ENCODE results near the gene ARMH2. TPM values are rescaled to one million over a fixed set of nuclear protein-coding genes. Genes with fewer than 3 reads are reported as not detected.

The ARMH2 gene
- total RNA-seq, 1 donor from 2014 or later: not detected

GRCh38 chr6:24763578-24763977, 35.1 kb downstream of the ARMH2 start:
- H3K36me3 ChIP-seq (ENCODE audit: insufficient read depth, low read length): no peaks in the 10 kb centered on the region
- H3K27me3 ChIP-seq (ENCODE audit: insufficient read depth, low read length): no peaks in the 10 kb centered on the region
- no peak for FAIRE-seq
- no peaks in the 10 kb centered on the region for H3K4me1 ChIP-seq (ENCODE audit: insufficient read depth, low read length)
- Mint-ChIP-seq H3K9me3 (ENCODE audit: unreplicated experiment) (no peaks in the 10 kb centered on the region), H3K27me3 (ENCODE audit: low read depth, unreplicated experiment) (no peaks in the 10 kb centered on the region), H3K27ac (ENCODE audit: unreplicated experiment) (no peak overlapping the region), H3K36me3 (ENCODE audit: low read depth, unreplicated experiment) (no peaks in the 10 kb centered on the region), H3K4me1 (ENCODE audit: low read depth, unreplicated experiment) (peaks cover 2% of the 10 kb centered on the region), H3K4me3 (ENCODE audit: unreplicated experiment) (no peak overlapping the region)
- no peaks in the 10 kb centered on the region for H4K20me1 ChIP-seq (ENCODE audit: insufficient read depth, low read length)
- H2AFZ ChIP-seq (ENCODE audit: low read depth, low read length): no peak overlapping the region
- no peak overlapping the region for H3K27ac ChIP-seq (ENCODE audit: low read depth, low read length)
- no peak overlapping the region for H3K4me2 ChIP-seq (ENCODE audit: low read length)
- H3K4me3 ChIP-seq (ENCODE audit: insufficient read depth, low read depth, low read length): no peak overlapping the region
- TF ChIP-seq CTCF (IDR thresholded peaks at IDR 0.05; ENCODE audit: insufficient read depth, low read depth, low read length) (no peak), EZH2 (IDR thresholded peaks at IDR 0.05; ENCODE audit: insufficient read depth, low read length) (no peak)
- H3K9me3 ChIP-seq (ENCODE audit: insufficient read depth, low read depth, low read length): no peaks in the 10 kb centered on the region
- no peak for DNase-seq (ENCODE audit: low read depth)
- no peaks in the 10 kb centered on the region for H3K79me2 ChIP-seq (ENCODE audit: insufficient read depth, low read length)
- H3K9ac ChIP-seq (ENCODE audit: low read length): no peak overlapping the region

DNA sequence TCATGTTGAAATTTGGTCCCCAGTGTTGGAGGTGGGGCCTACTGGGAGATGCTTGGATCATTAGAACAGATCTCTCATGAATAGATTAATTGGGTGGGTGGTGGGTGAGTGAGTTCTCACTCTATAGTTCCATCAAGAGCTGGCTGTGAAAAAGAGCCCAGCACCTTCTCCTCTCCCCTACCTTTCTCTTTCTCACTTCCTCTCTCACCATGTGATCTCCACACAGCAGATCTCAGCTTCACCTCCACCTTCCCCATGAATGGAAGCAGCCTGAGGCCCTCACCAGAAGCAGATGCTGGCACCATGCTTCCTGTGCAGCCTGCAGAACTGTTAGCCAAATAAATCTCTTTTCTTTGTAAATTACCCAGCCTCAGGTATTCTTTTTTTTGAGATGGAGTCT, 36.9 kb downstream of the ARMH2 start:
- H3K4me2 ChIP-seq (ENCODE audit: low read length): no peak overlapping the region
- no peak overlapping the region for H2AFZ ChIP-seq (ENCODE audit: low read depth, low read length)
- no peaks in the 10 kb centered on the region for H3K27me3 Mint-ChIP-seq (ENCODE audit: low read depth, unreplicated experiment)
- H4K20me1 ChIP-seq (ENCODE audit: insufficient read depth, low read length): no peaks in the 10 kb centered on the region
- H3K79me2 ChIP-seq (ENCODE audit: insufficient read depth, low read length): no peaks in the 10 kb centered on the region
- FAIRE-seq: no peak
- no peaks in the 10 kb centered on the region for H3K9me3 Mint-ChIP-seq (ENCODE audit: unreplicated experiment)
- no peak for DNase-seq (ENCODE audit: low read depth)
- H3K36me3 ChIP-seq (ENCODE audit: insufficient read depth, low read length): no peaks in the 10 kb centered on the region
- H3K36me3 Mint-ChIP-seq (ENCODE audit: low read depth, unreplicated experiment): no peaks in the 10 kb centered on the region
- peaks cover 2% of the 10 kb centered on the region for H3K4me1 Mint-ChIP-seq (ENCODE audit: low read depth, unreplicated experiment)
- no peaks in the 10 kb centered on the region for H3K27me3 ChIP-seq (ENCODE audit: insufficient read depth, low read length)
- H3K9ac ChIP-seq (ENCODE audit: low read length): no peak overlapping the region
- no peaks in the 10 kb centered on the region for H3K4me1 ChIP-seq (ENCODE audit: insufficient read depth, low read length)
- no peaks in the 10 kb centered on the region for H3K9me3 ChIP-seq (ENCODE audit: insufficient read depth, low read depth, low read length)
- no peak overlapping the region for H3K4me3 Mint-ChIP-seq (ENCODE audit: unreplicated experiment)
- no peak overlapping the region for H3K27ac ChIP-seq (ENCODE audit: low read depth, low read length)
- no peak for TF ChIP-seq CTCF (IDR thresholded peaks at IDR 0.05; ENCODE audit: insufficient read depth, low read depth, low read length)
- TF ChIP-seq EZH2 (IDR thresholded peaks at IDR 0.05; ENCODE audit: insufficient read depth, low read length): no peak
- no peak overlapping the region for H3K27ac Mint-ChIP-seq (ENCODE audit: unreplicated experiment)
- H3K4me3 ChIP-seq (ENCODE audit: insufficient read depth, low read depth, low read length): no peak overlapping the region

GRCh38 chr6:24761193-24761835, 37.4 kb downstream of the ARMH2 start:
- no peak overlapping the region for H3K9ac ChIP-seq (ENCODE audit: low read length)
- H3K36me3 ChIP-seq (ENCODE audit: insufficient read depth, low read length): no peaks in the 10 kb centered on the region
- no peak overlapping the region for H3K27ac Mint-ChIP-seq (ENCODE audit: unreplicated experiment)
- H3K9me3 ChIP-seq (ENCODE audit: insufficient read depth, low read depth, low read length): no peaks in the 10 kb centered on the region
- no peaks in the 10 kb centered on the region for H3K9me3 Mint-ChIP-seq (ENCODE audit: unreplicated experiment)
- H3K27ac ChIP-seq (ENCODE audit: low read depth, low read length): no peak overlapping the region
- no peak overlapping the region for H3K4me3 ChIP-seq (ENCODE audit: insufficient read depth, low read depth, low read length)
- no peak overlapping the region for H2AFZ ChIP-seq (ENCODE audit: low read depth, low read length)
- H3K36me3 Mint-ChIP-seq (ENCODE audit: low read depth, unreplicated experiment): no peaks in the 10 kb centered on the region
- no peaks in the 10 kb centered on the region for H4K20me1 ChIP-seq (ENCODE audit: insufficient read depth, low read length)
- H3K79me2 ChIP-seq (ENCODE audit: insufficient read depth, low read length): no peaks in the 10 kb centered on the region
- DNase-seq (ENCODE audit: low read depth) (no peak), FAIRE-seq (no peak)
- H3K4me1 Mint-ChIP-seq (ENCODE audit: low read depth, unreplicated experiment): peaks cover 2% of the 10 kb centered on the region
- no peaks in the 10 kb centered on the region for H3K27me3 Mint-ChIP-seq (ENCODE audit: low read depth, unreplicated experiment)
- H3K4me1 ChIP-seq (ENCODE audit: insufficient read depth, low read length): no peaks in the 10 kb centered on the region
- no peak overlapping the region for H3K4me2 ChIP-seq (ENCODE audit: low read length)
- TF ChIP-seq EZH2 (IDR thresholded peaks at IDR 0.05; ENCODE audit: insufficient read depth, low read length): no peak
- no peak for TF ChIP-seq CTCF (IDR thresholded peaks at IDR 0.05; ENCODE audit: insufficient read depth, low read depth, low read length)
- no peaks in the 10 kb centered on the region for H3K27me3 ChIP-seq (ENCODE audit: insufficient read depth, low read length)
- H3K4me3 Mint-ChIP-seq (ENCODE audit: unreplicated experiment): no peak overlapping the region
